Hepatic stellate cell (primary cell): ENCODE measurements around the gene MZB1.
"Not testable (repeated sequence)": the region's sequence is repeated elsewhere in the genome, so short reads cannot be mapped to it uniquely, and the experiment has no call there.

Experiments
- DNase-seq: peaks from one replicate; pipeline ENCODE4 v3.0.0; 2011; ENCODE audit warnings: low spot score

Gene MZB1

GRCh38 chr5:139374909-139375308 is 14.8 kb downstream of the MZB1 start:
- no peak for DNase-seq

GRCh38 chr5:139371482-139372435 is 18.0 kb downstream of the MZB1 start:
- no peak for DNase-seq

GRCh38 chr5:139369181-139369580 is 20.5 kb downstream of the MZB1 start:
- no peak for DNase-seq

GRCh38 chr5:139368613-139369012 is 21.1 kb downstream of the MZB1 start:
- no peak for DNase-seq

GRCh38 chr5:139364466-139364865 is 25.2 kb downstream of the MZB1 start:
- DNase-seq, result no peak

- no peak for DNase-seq
Observed at GRCh38 chr5:139363937-139364336, 25.8 kb downstream of the MZB1 start.

- no peak for DNase-seq
Observed at GRCh38 chr5:139361835-139362429, 27.8 kb downstream of the MZB1 start.

GRCh38 chr5:139360384-139360783 is 29.3 kb downstream of the MZB1 start:
- no peak for DNase-seq

GRCh38 chr5:139358064-139358463 is 31.6 kb downstream of the MZB1 start:
- DNase-seq, result no peak

- DNase-seq, result not testable (repeated sequence)
Observed at GRCh38 chr5:139355900-139356299, 33.8 kb downstream of the MZB1 start.

GRCh38 chr5:139354186-139354585 is 35.5 kb downstream of the MZB1 start:
- DNase-seq, result no peak

- DNase-seq, result not testable (repeated sequence)
Observed at GRCh38 chr5:139347863-139348262, 41.9 kb downstream of the MZB1 start.

GRCh38 chr5:139345442-139345841 is 44.3 kb downstream of the MZB1 start:
- not testable (repeated sequence) for DNase-seq

- no peak for DNase-seq
Observed at GRCh38 chr5:139344177-139344576, 45.5 kb downstream of the MZB1 start.

GRCh38 chr5:139343476-139343875 is 46.2 kb downstream of the MZB1 start:
- no peak for DNase-seq

- no peak for DNase-seq
Observed at GRCh38 chr5:139342423-139342723, 47.3 kb downstream of the MZB1 start.

- peak; percentile 95 for DNase-seq
Observed at GRCh38 chr5:139341689-139342422, 47.9 kb downstream of the MZB1 start, which contains the start of gene PAIP2. PAIP2 (plus strand) TSS chr5:139341854; CDS start chr5:139363785, 21,931 bp downstream.

- no peak for DNase-seq
Observed at GRCh38 chr5:139341187-139341688, 48.5 kb downstream of the MZB1 start.

GRCh38 chr5:139340051-139340450 is 49.7 kb downstream of the MZB1 start:
- no peak for DNase-seq
